Parathyroid adenoma (tissue), 2 donors: ENCODE results near the gene PLCL1.

Source experiments
- H2AFZ ChIP-seq: fragments of 300-600 bp; sonication (generic); one replicate; pipeline ENCODE4 v1.7.0; 2017; ENCODE audit warnings: antibody characterized with exemption, mild to moderate bottlenecking
- H3K27ac ChIP-seq: fragments of 300-600 bp; sonication (generic); one replicate; pipeline ENCODE4 v1.7.0; 2017
- H3K27me3 ChIP-seq: fragments of 300-600 bp; sonication (generic); one replicate; pipeline ENCODE4 v1.7.0; 2017; ENCODE audit warnings: low read length; ENCODE audit not compliant: control insufficient read depth, insufficient read depth
- H3K36me3 ChIP-seq: fragments of 300-600 bp; sonication (generic); one replicate; pipeline ENCODE4 v1.7.0; 2017; ENCODE audit warnings: low read length; ENCODE audit not compliant: control insufficient read depth, insufficient read depth
- H3K4me1 ChIP-seq: fragments of 300-600 bp; sonication (generic); one replicate; pipeline ENCODE4 v1.7.0; 2017; ENCODE audit warnings: control low read depth
- H3K4me2 ChIP-seq: fragments of 300-600 bp; sonication (generic); one replicate; pipeline ENCODE4 v1.7.0; 2017; ENCODE audit warnings: low read length
- H3K4me3 ChIP-seq: fragments of 300-600 bp; sonication (generic); one replicate; pipeline ENCODE4 v1.7.0; 2017; ENCODE audit warnings: low read depth, low read length
- H3K79me2 ChIP-seq: fragments of 300-600 bp; sonication (generic); one replicate; pipeline ENCODE4 v1.7.0; 2017; ENCODE audit warnings: control low read depth
- H3K9ac ChIP-seq: fragments of 300-600 bp; sonication (generic); one replicate; pipeline ENCODE4 v1.7.0; 2017; ENCODE audit warnings: mild to moderate bottlenecking
- H3K9me3 ChIP-seq: fragments of 300-600 bp; sonication (generic); one replicate; pipeline ENCODE4 v1.7.0; 2017; ENCODE audit warnings: low read length; ENCODE audit not compliant: control insufficient read depth
- CTCF ChIP-seq: fragments of 300-600 bp; sonication (generic); IDR thresholded peaks from one replicate; pipeline ENCODE4 v1.7.0; 2017; ENCODE audit warnings: antibody characterized with exemption, mild to moderate bottlenecking
- donor health status: primary hyperparathyroidism.

The PLCL1 gene

GRCh38 chr2:197954328-197954727, 149.9 kb downstream of the PLCL1 start:
- H3K79me2 ChIP-seq = peaks cover 12% of the 10 kb centered on the region
- TF ChIP-seq CTCF = no peak
- no peaks in the 10 kb centered on the region for H3K27me3 ChIP-seq
- H3K4me1 ChIP-seq = peaks cover under 1% of the 10 kb centered on the region
- H3K9me3 ChIP-seq = no peaks in the 10 kb centered on the region
- no peaks in the 10 kb centered on the region for H3K36me3 ChIP-seq
- H3K4me3 ChIP-seq = no peak overlapping the region
- H3K4me2 ChIP-seq = no peak overlapping the region
- H3K9ac ChIP-seq = no peak overlapping the region
- no peak overlapping the region for H3K27ac ChIP-seq
- H2AFZ ChIP-seq = no peak overlapping the region

GRCh38 chr2:197958592-197959150, 154.3 kb downstream of the PLCL1 start:
- H3K4me1 ChIP-seq = no peaks in the 10 kb centered on the region
- H3K27me3 ChIP-seq = no peaks in the 10 kb centered on the region
- H3K4me2 ChIP-seq = no peak overlapping the region
- peaks cover 13% of the 10 kb centered on the region for H3K79me2 ChIP-seq
- H3K27ac ChIP-seq = no peak overlapping the region
- no peaks in the 10 kb centered on the region for H3K36me3 ChIP-seq
- TF ChIP-seq CTCF = no peak
- no peak overlapping the region for H3K9ac ChIP-seq
- H3K9me3 ChIP-seq = no peaks in the 10 kb centered on the region
- H2AFZ ChIP-seq = no peak overlapping the region
- H3K4me3 ChIP-seq = no peak overlapping the region

GRCh38 chr2:197959383-197959782, 155.0 kb downstream of the PLCL1 start:
- no peak overlapping the region for H3K9ac ChIP-seq
- no peaks in the 10 kb centered on the region for H3K27me3 ChIP-seq
- no peak for TF ChIP-seq CTCF
- no peak overlapping the region for H3K27ac ChIP-seq
- H2AFZ ChIP-seq = no peak overlapping the region
- H3K36me3 ChIP-seq = no peaks in the 10 kb centered on the region
- H3K4me2 ChIP-seq = no peak overlapping the region
- peaks cover 14% of the 10 kb centered on the region for H3K79me2 ChIP-seq
- no peak overlapping the region for H3K4me3 ChIP-seq
- H3K9me3 ChIP-seq = no peaks in the 10 kb centered on the region
- no peaks in the 10 kb centered on the region for H3K4me1 ChIP-seq

GRCh38 chr2:197960786-197961185, 156.4 kb downstream of the PLCL1 start:
- no peak overlapping the region for H3K9ac ChIP-seq
- no peak for TF ChIP-seq CTCF
- H3K27me3 ChIP-seq = no peaks in the 10 kb centered on the region
- H2AFZ ChIP-seq = no peak overlapping the region
- H3K4me2 ChIP-seq = no peak overlapping the region
- H3K27ac ChIP-seq = no peak overlapping the region
- H3K79me2 ChIP-seq = peaks cover 17% of the 10 kb centered on the region
- no peaks in the 10 kb centered on the region for H3K4me1 ChIP-seq
- H3K4me3 ChIP-seq = no peak overlapping the region
- no peaks in the 10 kb centered on the region for H3K36me3 ChIP-seq
- no peaks in the 10 kb centered on the region for H3K9me3 ChIP-seq

- no peak overlapping the region for H2AFZ ChIP-seq
- H3K27me3 ChIP-seq = no peaks in the 10 kb centered on the region
- H3K27ac ChIP-seq = no peak overlapping the region
- peaks cover 4% of the 10 kb centered on the region for H3K4me1 ChIP-seq
- H3K4me3 ChIP-seq = no peak overlapping the region
- H3K4me2 ChIP-seq = no peak overlapping the region
- no peak for TF ChIP-seq CTCF
- no peaks in the 10 kb centered on the region for H3K36me3 ChIP-seq
- H3K9me3 ChIP-seq = no peaks in the 10 kb centered on the region
- peaks cover 23% of the 10 kb centered on the region for H3K79me2 ChIP-seq
- H3K9ac ChIP-seq = no peak overlapping the region
Observed at GRCh38 chr2:197964720-197965119, 160.3 kb downstream of the PLCL1 start.
